GOT3 (cell line): ENCODE measurements around the gene DMKN.
"Not testable (repeated sequence)": the region's sequence is repeated elsewhere in the genome, so short reads cannot be mapped to it uniquely, and the experiment has no call there.

ENCODE experiments used
- DNase-seq: peaks from one replicate; lab custom pipeline; 2025; ENCODE audit warnings: mixed read lengths; lab: John Stamatoyannopoulos, UW

The DMKN gene

DNA sequence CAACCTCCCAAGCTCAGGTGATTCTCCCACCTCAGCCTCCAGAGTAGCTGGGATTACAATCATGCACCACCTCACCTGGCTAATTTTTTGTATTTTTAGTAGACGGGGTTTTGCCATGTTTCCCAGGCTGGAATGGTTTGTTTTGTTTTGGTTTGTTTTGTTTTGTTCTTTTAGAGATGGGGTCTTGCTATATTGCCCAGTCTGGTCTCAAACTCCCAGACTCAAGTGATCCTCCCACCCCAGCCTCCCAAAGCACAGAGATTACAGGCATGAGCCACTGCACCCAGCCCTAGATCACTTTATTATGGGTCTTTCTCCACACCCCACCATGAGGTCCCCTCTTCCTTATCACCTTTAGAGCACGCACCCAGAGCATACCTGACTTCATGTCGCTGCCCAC is 15.2 kb downstream of the DMKN start:
- no peak for DNase-seq

DNA sequence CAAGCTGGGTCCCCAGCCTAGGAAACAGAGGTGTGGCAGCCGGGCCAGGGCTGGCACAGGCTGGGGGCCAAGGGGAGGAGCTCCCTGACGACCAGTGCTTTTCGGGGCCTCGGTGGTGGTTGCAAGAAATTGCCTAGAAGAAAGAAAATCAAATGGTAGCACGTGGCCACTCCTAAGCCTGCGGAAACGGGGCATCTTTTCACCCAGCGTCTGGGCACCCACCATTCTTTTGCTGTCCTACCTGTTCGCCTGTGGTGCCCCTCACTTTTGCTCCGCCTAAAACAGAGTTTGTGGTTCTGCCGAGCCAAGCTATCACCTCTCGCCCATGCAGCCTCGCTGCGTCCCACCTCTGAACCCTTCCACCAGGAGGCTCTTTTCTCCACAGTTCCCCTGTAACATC is 16.0 kb downstream of the DMKN start:
- DNase-seq: no peak

DNA sequence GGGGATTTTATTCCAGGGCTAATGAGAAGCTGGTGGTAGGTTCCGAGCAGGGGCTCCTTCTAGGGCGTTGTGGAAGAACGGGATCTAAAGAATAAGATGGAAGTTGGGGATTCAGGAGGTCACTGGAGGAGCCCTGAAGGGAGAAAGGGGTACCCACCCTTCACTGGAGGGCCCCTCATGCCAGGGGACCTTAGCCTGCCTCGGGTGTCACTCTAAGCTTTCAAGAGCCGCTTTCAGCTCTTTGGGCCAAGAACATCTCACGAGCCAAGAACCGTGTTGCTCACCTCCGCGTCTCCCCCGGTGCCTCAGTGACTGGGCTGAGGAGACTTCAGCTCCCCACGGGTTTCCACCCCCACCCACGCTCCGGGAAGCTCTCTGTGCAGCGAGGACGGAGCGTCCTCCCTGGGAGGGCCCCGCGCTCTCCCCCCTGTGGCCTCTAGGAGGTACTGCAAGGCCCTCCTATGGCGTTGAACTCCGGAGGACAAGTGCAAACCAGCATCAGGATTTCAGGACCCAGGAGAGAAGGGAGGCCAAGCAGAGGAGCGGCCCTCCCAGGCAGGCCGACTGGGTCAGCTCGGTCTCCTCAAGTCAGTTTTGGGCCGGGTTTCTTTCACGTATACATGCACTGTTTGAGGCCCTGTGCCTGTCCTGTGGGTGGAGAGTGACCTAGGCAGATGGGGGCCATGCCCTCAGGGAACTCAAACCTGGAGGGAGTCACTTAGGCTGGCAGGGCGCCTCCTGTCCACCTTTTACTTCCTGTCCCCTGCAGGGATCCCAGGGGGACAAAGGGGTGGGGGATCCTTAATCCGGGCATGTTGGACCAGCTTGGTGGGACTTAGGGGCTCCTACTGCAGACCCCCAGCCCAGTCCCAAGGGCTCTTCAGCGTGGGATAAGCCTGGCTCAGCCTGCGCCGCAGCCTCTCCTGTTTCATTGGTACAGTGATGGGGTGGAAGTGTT is 18.1 kb downstream of the DMKN start:
- peak; percentile 32 for DNase-seq

DNA sequence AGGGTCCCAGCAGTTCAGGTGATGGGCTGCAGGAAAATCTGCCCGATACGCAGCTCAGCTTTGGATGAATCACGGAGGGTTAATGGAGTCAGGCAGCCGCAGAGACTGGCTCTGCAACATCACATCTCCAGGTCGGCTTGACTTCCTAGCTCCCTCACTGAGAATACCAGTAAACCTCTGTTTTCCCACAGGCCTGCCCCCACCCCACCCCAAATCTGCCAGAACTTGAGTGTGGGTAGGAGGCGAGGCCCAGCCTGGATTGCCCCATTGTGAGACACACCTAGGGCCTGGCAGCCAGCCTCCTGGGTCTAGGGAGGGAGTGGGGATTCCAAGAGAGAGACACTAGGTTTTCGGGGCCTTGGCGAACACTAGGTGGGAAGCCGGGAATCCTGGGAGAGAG is 19.5 kb downstream of the DMKN start:
- DNase-seq: no peak

DNA sequence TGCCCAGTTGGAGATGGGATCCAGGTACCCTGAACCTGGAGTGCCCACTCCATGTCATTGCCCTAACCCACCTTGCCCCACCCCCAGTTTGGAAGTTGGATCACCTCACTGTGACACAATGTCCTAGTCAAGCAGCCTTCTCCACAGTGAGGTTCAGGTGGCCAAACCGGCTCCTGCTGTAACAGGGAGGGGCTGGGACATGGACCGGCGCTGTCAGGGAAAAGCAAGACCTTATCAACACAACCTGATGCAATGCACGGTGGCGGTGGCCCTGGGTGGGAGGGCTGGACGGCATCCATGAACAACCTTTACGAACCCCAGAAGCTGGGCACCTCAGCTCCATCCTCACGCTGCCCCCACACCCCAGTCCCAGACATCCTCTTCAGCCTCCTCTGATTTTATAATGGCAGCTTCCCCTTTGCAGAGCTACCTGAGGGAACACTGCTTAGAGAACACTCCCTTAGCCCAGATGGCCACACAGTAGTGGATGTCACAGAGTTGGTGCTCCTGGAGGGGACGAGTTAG is 21.6 kb downstream of the DMKN start:
- no peak for DNase-seq

DNA sequence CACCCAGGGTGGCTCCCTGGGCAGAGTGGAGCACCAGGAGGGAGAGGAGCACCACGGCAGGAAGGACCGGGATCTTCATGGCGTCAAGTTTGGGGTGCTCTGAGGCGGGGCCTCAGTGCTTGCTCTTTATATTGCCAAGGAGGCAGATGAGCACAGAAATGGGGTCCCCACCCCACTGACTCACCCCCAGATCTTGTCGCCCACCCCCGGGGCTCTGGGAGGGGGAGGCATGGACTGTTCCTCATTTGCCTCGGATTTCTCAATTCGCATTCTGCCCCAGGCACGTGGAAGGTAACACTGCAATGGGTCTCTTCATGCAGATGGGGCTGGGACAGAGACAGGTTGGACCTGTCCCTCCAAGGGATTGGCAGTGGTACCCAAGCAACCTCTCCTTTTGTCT is 23.1 kb downstream of the DMKN start, which contains the start of gene KRTDAP:
Gene KRTDAP, minus strand, starts transcription at position 101 of the 400 bp plus-strand sequence. Its CDS starts 22 bp downstream, at position 79.
- DNase-seq: no peak

DNA sequence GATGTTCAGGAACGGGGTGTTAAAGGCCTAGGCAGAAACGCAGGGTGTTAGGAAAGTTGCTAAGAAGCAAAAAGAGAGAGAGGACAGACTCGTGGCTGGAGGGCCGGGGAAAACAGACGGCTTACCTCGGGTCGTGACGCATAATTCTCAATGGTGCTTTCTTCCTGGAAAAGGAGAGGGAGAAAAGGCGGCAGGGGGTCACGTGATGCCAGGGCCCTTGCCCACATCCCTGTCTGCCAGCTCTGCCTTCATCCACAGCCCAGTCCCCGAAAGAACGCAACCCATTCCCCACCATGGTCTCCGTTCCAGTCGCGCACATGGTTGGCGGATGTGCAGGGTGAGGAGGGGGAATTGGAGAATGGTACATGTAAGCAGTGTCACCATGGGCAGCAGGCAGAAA is 24.8 kb downstream of the DMKN start:
- DNase-seq: no peak

DNA sequence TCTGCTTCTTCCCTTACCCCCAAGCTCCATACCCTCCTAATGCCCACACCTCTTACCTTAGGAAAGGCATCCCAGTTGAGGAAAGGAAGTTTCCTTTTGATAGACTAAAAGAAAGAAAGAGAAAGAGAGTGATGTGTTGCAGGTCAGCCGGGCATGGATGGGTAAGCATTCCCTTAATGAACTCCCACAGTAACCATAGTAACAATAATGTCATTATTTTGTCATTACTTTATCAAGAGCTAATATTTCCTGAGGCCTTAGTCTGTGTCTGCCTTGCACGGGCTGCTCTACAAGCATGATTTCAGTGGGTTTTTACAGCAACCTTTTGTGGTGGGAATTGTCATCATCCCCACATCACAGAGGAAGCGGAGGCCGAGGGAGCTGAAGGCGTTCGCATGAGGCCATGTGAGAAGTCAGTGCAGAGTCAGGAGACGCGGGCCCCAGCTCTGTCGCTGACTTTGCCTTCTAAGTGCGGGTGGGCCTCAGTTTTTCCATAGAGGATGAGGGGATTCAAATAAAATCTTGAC is 25.7 kb downstream of the DMKN start:
- no peak for DNase-seq

DNA sequence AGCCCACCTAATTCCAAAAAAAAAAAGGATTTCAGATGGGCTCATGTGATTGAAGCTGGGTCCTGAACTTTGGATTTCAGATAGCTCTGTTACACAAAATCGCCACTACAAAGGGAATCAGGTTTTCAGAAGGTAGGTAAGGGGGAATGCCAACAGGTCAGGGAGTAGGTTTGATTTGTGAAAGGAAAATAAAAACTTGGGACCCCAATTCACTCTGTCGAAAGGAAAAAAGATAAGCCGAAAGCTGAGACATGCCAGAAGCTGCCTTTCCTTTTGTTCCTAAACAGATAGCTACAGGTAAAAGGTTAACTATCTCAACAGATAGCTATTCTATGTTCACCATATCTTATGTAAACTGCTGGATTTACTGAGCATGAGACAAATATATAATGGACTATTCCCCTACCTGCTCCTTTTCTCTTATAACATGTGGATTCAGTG is 27.2 kb downstream of the DMKN start:
- no peak for DNase-seq

DNA sequence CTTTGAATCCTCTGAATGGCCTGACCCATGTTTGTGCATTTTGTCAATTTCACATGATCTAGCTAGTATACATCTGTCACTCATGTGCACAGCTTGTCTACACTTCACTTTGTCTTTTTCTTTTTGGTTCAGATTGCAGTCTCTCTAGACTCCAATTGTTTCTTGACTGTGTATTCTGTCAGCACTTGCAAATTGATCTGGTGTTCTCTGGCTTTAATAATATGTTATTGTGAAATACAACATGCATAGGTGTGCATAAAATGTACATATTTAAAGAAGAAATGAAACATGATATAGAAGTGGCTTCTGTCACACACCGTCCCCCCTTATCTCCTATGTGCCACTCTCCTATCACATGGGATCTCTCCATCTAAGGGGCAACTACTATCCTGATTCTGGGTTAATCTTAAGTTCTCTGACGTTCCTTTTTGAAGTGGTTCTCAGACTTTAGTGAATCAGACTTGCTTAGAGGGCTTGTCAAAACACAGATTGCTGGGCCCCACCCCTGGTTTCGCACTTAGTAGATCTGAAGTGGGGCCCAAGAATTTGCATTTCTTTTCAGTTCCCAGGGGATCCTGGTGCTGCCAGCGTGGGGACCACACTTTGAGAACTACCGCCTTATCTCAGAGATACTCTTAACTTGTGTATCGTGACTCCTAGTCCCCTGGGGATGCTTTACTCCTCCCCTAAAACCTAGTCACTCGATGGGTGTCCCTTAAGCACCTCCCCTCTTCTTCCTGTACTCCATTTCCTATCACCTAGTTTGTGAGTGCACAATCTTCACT is 29.0 kb downstream of the DMKN start:
- DNase-seq: no peak

DNA sequence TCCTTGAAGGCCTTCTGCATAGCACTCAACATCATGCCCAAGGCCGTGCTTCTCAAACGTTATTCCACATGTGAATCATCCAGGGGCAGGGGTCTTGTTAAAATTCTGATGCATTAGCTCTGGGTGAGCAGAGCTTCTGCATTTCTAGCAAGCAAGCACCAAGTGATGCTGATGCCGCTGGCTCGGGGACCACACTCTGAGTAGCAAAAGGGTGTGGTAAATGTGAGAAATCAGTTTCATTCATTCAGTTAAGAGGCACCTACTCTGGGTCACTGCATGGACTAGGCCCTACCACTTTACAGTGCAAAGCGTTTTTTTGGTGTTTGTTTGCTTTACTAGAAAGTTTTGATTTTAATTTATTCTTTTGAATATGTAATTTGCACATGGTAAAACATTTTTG is 30.4 kb downstream of the DMKN start:
- no peak for DNase-seq

DNA sequence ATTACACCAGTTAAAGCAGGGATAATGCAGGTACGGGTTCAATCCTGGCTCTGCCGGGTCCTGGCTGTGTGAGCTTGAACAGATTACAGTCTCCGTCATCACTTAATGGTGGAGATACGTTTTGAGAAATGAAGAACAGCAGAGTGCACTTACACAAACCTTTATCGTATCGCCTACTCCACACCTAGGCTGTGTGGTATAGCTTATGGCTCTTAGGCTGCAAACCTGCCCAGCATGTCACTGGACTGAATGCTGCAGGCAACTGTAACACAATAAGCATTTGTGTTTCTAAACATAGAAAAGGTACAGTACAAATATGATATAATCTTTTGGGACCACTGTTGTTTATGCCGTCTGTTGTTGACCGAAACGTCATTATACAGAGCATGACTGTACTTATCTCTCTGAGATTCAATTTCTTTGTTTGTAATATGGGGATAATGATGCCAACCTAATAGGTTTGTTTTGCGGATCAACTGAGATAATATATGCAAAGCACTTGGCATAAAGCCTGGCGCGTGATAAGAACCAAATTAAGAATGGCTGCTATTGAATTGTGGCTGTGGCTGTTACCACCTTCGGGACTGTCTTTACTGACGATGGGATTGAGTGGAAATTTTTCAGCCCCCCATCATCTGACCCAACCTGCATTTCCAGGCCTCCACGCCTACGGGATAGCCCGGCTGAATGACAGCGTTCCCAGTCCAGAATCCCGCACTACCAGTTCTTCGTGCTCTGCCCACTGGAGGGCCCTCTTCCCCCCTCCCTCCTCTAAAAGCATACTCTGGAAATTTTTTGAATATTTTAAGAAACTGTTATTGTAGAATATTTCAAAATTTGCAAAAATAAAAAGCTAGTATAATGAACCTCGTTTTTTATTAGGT is 34.4 kb downstream of the DMKN start:
- no peak for DNase-seq

DNA sequence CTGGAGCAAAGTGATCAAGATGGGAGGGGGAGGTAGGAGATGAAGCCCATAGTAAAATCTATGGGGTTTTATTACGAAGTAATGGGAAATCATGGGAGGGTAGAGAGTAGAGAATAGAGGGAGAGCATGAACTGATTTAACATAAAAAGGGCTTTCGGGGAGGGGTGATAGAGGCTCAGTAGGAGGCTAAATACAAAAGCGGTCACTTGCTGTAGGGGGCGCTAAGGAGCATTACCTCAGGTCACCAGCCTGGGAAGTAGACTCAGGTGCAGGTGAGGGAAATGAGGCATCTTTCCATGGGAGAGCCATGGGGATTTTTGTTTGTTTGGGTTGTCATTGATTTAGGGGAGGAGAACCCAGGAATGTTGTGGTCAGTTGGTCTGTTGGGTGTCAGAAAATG is 37.3 kb downstream of the DMKN start:
- no peak for DNase-seq

DNA sequence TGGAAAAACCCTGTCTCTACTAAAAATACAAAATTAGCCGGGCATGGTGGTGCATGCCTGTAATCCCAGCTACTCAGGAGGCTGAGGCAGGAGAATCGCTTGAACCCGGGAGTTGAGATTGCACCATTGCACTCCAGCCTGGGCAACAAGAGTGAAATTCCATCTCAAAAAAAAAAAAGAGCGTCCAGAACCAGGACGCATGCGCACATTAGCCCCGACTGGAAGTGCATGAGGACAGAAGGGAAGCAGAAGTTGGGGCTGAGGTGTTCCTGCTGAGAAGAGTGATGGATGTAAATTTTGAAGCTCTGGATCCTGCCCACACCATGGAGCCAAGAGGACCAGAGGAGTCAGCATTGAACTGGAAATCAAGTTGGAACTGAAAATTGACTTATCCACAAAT is 38.9 kb downstream of the DMKN start:
- DNase-seq: not testable (repeated sequence)

DNA sequence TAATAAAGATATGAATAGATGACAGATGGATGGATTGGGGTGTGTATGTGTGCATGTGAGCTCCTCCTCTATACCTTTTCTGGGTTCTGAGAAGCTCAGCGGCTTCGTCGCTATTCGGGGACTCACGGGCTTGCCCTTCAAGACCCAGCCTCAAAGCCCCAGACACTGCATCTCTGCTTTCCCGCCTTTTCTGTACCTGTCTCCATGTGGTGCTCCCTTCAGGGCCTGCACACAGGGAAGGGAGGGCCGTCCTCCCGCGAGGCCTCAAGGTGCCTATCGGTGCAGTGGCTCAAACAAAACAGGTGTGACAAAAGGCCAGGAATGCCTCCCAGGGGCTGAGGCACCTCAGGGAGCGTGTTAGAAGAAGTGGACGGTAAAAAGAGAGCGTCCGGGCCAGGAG is 39.3 kb downstream of the DMKN start:
- DNase-seq: no peak

DNA sequence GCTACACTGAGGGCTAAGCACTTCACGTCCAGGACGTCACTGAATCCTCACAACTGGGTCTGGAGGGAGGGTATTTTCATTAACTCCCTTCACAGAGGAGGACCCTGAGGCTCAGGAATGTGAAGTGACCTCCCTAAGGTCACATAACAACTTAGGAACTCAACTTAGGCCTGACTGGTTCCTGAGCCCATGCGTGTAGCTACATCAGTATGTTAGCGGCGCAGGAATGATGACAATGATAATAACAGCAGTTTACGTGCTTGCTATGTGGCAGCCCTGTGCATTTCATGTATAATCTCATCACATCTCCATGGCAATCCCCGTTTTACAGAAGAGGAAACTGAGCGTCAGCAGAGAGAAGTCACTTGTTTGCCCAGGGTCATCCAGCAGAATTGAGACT is 41.5 kb downstream of the DMKN start:
- DNase-seq: no peak

DNA sequence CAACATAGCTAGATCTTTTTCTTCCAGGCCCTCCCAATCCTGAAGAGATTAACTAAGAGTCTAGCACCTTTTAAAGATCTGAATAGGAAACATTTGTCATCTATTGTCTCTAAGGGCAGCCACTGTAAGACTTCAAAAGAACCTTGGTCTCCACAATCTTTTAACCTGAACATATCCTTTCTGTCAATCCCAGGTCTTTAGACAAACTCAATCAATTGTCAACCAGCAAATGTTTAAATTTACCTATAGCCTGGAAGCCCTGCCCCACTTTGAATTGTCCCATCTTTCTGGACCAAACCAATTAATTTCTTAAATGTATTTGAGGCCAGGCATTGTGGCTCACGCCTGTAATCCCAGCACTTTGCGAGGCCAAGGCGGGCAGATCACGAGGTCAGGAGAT is 42.4 kb downstream of the DMKN start:
- DNase-seq: not testable (repeated sequence)

DNA sequence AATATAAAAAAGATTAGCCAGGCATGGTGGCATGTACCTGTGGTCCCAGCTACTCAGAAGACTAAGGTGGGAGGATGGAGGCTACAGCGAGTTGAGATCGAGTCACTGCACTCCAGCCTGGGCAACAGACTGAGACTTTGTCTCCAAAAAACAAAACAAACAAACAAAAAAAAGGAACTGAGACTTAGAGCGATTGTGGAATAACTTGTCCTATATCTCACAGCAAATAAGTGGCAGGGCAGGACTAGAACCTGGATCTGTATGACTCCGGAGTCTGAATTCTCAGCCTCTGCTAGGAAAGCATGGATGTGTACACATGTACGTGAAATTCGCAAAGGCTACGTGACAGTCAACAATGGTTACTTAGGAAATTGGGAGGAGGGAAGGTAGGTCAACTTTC is 43.3 kb downstream of the DMKN start:
- DNase-seq: no peak

DNA sequence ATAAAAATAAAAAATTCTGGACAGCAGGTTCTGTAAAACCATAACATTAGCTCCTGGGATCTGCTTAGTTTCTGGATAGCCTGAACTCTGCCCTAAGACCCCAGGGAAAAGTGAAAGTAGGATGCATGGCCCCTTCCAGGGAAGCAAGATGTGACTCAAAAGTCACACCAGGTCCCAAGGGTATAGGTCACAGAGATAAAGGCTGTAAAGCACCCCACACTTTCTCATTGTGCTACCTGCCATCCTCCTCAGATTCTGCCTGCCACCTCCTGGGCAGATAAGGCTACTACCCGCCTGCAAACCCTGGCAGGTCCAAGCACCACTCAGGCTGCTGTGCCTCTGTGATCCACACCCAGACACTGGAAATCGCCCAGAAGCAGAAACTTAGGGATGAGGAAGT is 44.8 kb downstream of the DMKN start:
- no peak for DNase-seq

DNA sequence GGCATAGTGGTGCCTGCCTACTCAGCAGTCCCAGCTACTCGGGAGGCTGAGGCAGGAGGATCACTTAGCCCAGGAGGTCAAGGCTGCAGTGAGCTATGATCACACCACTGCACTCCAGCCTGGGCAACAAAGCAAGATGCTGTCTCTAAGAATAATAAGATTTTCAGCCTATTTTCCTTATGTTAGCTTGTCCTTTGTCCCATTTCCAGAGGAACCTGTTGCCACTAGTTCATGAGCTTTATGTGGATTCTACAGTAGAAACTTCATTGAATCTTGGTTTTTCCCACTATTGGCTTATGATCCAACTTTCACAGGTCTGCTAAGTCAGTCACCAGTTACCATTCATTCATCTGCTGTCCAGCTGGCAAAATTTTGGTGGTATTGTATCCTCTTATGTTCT is 47.2 kb downstream of the DMKN start:
- no peak for DNase-seq

DNA sequence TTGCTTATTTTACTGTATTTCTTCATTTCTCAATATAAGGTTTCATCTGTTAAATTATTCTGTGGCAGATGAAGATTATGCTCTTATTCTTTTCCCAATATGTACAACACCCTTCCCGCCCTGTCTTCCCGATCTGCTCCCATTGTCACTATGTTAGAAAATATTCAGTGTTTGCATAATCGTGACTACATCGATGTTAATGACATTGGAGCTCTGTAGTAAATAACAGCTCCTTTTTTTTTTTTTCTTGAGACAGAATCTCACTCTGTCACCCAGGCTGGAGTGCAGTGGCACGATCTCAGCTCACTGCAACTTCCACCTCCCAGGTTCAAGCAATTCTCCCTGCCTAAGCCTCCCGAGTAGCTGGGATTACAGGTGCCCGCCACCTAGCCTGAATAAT is 50.5 kb downstream of the DMKN start:
- DNase-seq: not testable (repeated sequence)
